Mesothelial cell of epicardium (in vitro differentiated cells): ENCODE results near the gene KCNMA1. TPM values are rescaled to one million over a fixed set of nuclear protein-coding genes. Genes with fewer than 3 reads are reported as not detected.

Experiments
- DNase-seq, 2 experiments: peaks; one replicate each; pipeline ENCODE4 v3.0.0; 2021; ENCODE audit warnings: low spot score in 2 of 2; ENCODE audit not compliant: unreplicated experiment in 2 of 2
- H3K27ac Mint-ChIP-seq: 2 replicates; pipeline ENCODE4 v1.8.0; 2021; ENCODE audit warnings: mixed read lengths
- H3K27me3 Mint-ChIP-seq: 2 replicates; pipeline ENCODE4 v1.8.0; 2021; ENCODE audit warnings: low read depth, mixed read lengths
- H3K36me3 Mint-ChIP-seq: 2 replicates; pipeline ENCODE4 v1.8.0; 2021; ENCODE audit warnings: mixed read lengths
- H3K4me1 Mint-ChIP-seq: 2 replicates; pipeline ENCODE4 v1.8.0; 2021; ENCODE audit warnings: mixed read lengths
- H3K4me3 Mint-ChIP-seq: 2 replicates; pipeline ENCODE4 v1.8.0; 2021; ENCODE audit warnings: mild to moderate bottlenecking, moderate library complexity, mixed read lengths
- H3K9me3 Mint-ChIP-seq: 2 replicates; pipeline ENCODE4 v1.8.0; 2021; ENCODE audit warnings: mixed read lengths
- CTCF ChIP-seq: fragments of 200-600 bp; sonication (generic); IDR thresholded peaks from one replicate; pipeline ENCODE4 v1.5.0; 2021; ENCODE audit warnings: antibody characterized with exemption; ENCODE audit not compliant: unreplicated experiment
- total RNA-seq: library from RNA; stranded (reverse); gene quantifications from 3 replicates; pipeline ENCODE4 v1.2.1, GENCODE V29; 2021

Gene KCNMA1
- total RNA-seq, 1 donor from 2014 or later, result 44.0 TPM

GRCh38 chr10:77474386-77474785 lies 163.2 kb downstream of the KCNMA1 start:
- Mint-ChIP-seq H3K9me3 (no peaks in the 10 kb centered on the region), H3K4me3 (no peak overlapping the region), H3K27me3 (no peaks in the 10 kb centered on the region), H3K27ac (no peak overlapping the region), H3K36me3 (no peaks in the 10 kb centered on the region), H3K4me1 (peaks cover 21% of the 10 kb centered on the region)
- no peak for DNase-seq
- TF ChIP-seq CTCF, result no peak

GRCh38 chr10:77472146-77472545 lies 165.5 kb downstream of the KCNMA1 start:
- no peaks in the 10 kb centered on the region for H3K27me3 Mint-ChIP-seq
- H3K27ac Mint-ChIP-seq, result no peak overlapping the region
- peaks cover 5% of the 10 kb centered on the region for H3K4me1 Mint-ChIP-seq
- H3K9me3 Mint-ChIP-seq, result no peaks in the 10 kb centered on the region
- no peak for TF ChIP-seq CTCF
- H3K4me3 Mint-ChIP-seq, result no peak overlapping the region
- H3K36me3 Mint-ChIP-seq, result no peaks in the 10 kb centered on the region
- no peak for DNase-seq

- Mint-ChIP-seq H3K9me3 (no peaks in the 10 kb centered on the region), H3K4me1 (no peaks in the 10 kb centered on the region)
These were observed 166.5 kb downstream of the KCNMA1 start for GRCh38 chr10:77471069-77471536.

GRCh38 chr10:77467422-77467963 lies 170.1 kb downstream of the KCNMA1 start:
- Mint-ChIP-seq H3K36me3 (no peaks in the 10 kb centered on the region), H3K27ac (no peak overlapping the region), H3K27me3 (no peaks in the 10 kb centered on the region), H3K9me3 (no peaks in the 10 kb centered on the region), H3K4me3 (no peak overlapping the region), H3K4me1 (peaks cover 6% of the 10 kb centered on the region)
- no peak for DNase-seq
- no peak for TF ChIP-seq CTCF

More at GRCh38 chr10:77471069-77471536, 166.5 kb downstream of the KCNMA1 start:
- DNase-seq, result no peak
- no peaks in the 10 kb centered on the region for H3K27me3 Mint-ChIP-seq
- TF ChIP-seq CTCF, result no peak
- H3K4me3 Mint-ChIP-seq, result no peak overlapping the region
- no peak overlapping the region for H3K27ac Mint-ChIP-seq
- no peaks in the 10 kb centered on the region for H3K36me3 Mint-ChIP-seq

GRCh38 chr10:77463967-77464745 lies 173.5 kb downstream of the KCNMA1 start:
- Mint-ChIP-seq H3K36me3 (no peaks in the 10 kb centered on the region), H3K4me1 (peaks cover 6% of the 10 kb centered on the region), H3K9me3 (no peaks in the 10 kb centered on the region), H3K4me3 (no peak overlapping the region), H3K27me3 (no peaks in the 10 kb centered on the region), H3K27ac (no peak overlapping the region)
- DNase-seq, result no peak
- no peak for TF ChIP-seq CTCF
